Measurements from ENCODE around the gene DET1.
"Not testable (repeated sequence)": the region's sequence is repeated elsewhere in the genome, so short reads cannot be mapped to it uniquely, and the experiment has no call there.

Gene DET1

GRCh38 chr15:88477126-88477525 is 69.4 kb downstream of the DET1 start:
- peak overlapping the region; percentile 27; the same call in 1 of the 2 replicates for H3K27ac ChIP-seq
- no peak for TF ChIP-seq CTCF (conservative IDR thresholded peaks at IDR 0.05)

- TF ChIP-seq CTCF (conservative IDR thresholded peaks at IDR 0.05): peak; percentile 92
- H3K27ac ChIP-seq: peak overlapping the region; percentile 27; the same call in 1 of the 2 replicates
Measured at GRCh38 chr15:88476635-88477060, 69.8 kb downstream of the DET1 start.

GRCh38 chr15:88473661-88474293 is 72.7 kb downstream of the DET1 start:
- not testable (repeated sequence) for H3K27ac ChIP-seq

GRCh38 chr15:88472225-88472624 is 74.3 kb downstream of the DET1 start:
- TF ChIP-seq CTCF (conservative IDR thresholded peaks at IDR 0.05): no peak

GRCh38 chr15:88470625-88471372 is 75.7 kb downstream of the DET1 start:
- no peak for TF ChIP-seq CTCF (conservative IDR thresholded peaks at IDR 0.05)
- no peak overlapping the region for H3K27ac ChIP-seq

More at GRCh38 chr15:88472225-88472624, 74.3 kb downstream of the DET1 start:
- no peak overlapping the region for H3K27ac ChIP-seq

GRCh38 chr15:88469321-88469720 is 77.2 kb downstream of the DET1 start:
- no peak overlapping the region for H3K27ac ChIP-seq
- no peak for TF ChIP-seq CTCF (conservative IDR thresholded peaks at IDR 0.05)

GRCh38 chr15:88468721-88469120 is 77.8 kb downstream of the DET1 start:
- not testable (repeated sequence) for H3K27ac ChIP-seq

GRCh38 chr15:88467935-88468528 is 78.4 kb downstream of the DET1 start:
- TF ChIP-seq CTCF (conservative IDR thresholded peaks at IDR 0.05): 0 out of 2 replicates have a peak, but pooled peaks have one; percentile 19
- peak overlapping the region; percentile 95 for H3K27ac ChIP-seq
